Stomach smooth muscle (tissue), 2 donors: ENCODE data around the gene AP3D1.

Experiments used
- H3K27ac ChIP-seq: one replicate; pipeline ENCODE4 v1.7.0; 2013; ENCODE audit warnings: mild to moderate bottlenecking, low read length, inconsistent platforms
- H3K27me3 ChIP-seq, 2 donors: one replicate each; pipeline ENCODE4 v1.7.0; 2013; ENCODE audit warnings: low read length in 2 of 2; ENCODE audit not compliant: insufficient read depth in 2 of 2, control insufficient read depth in 1 of 2
- H3K36me3 ChIP-seq, 2 donors: one replicate each; pipeline ENCODE4 v1.7.0; 2013; ENCODE audit warnings: low read length in 2 of 2; ENCODE audit not compliant: control insufficient read depth in 2 of 2, insufficient read depth in 2 of 2
- H3K4me1 ChIP-seq: one replicate; pipeline ENCODE4 v1.7.0; 2013; ENCODE audit warnings: low read length; ENCODE audit not compliant: control insufficient read depth, insufficient read depth
- H3K4me3 ChIP-seq, 2 donors: one replicate each; pipeline ENCODE4 v1.7.0; 2013; ENCODE audit warnings: low read length in 2 of 2
- H3K9ac ChIP-seq, 2 donors: one replicate each; pipeline ENCODE4 v1.7.0; 2013; ENCODE audit warnings: low read length in 2 of 2, mild to moderate bottlenecking in 1 of 2
- H3K9me3 ChIP-seq, 2 donors: one replicate each; pipeline ENCODE4 v1.7.0; 2013; ENCODE audit warnings: low read length in 2 of 2; ENCODE audit not compliant: control insufficient read depth in 2 of 2
- donor health status: healthy.
- donor health status: Pancreatic carcinoma.

AP3D1 gene

GRCh38 chr19:2079865-2080301 is 71.5 kb downstream of the AP3D1 start:
- no peak overlapping the region for H3K9ac ChIP-seq
- H3K9me3 ChIP-seq, result no peaks in the 10 kb centered on the region
- no peak overlapping the region for H3K4me3 ChIP-seq
- H3K36me3 ChIP-seq, result peaks cover 25 to 41% of the 10 kb centered on the region in 2 donors
- H3K27me3 ChIP-seq, result no peaks in the 10 kb centered on the region
- H3K4me1 ChIP-seq, result peaks cover 21% of the 10 kb centered on the region
- H3K27ac ChIP-seq, result no peak overlapping the region

DNA sequence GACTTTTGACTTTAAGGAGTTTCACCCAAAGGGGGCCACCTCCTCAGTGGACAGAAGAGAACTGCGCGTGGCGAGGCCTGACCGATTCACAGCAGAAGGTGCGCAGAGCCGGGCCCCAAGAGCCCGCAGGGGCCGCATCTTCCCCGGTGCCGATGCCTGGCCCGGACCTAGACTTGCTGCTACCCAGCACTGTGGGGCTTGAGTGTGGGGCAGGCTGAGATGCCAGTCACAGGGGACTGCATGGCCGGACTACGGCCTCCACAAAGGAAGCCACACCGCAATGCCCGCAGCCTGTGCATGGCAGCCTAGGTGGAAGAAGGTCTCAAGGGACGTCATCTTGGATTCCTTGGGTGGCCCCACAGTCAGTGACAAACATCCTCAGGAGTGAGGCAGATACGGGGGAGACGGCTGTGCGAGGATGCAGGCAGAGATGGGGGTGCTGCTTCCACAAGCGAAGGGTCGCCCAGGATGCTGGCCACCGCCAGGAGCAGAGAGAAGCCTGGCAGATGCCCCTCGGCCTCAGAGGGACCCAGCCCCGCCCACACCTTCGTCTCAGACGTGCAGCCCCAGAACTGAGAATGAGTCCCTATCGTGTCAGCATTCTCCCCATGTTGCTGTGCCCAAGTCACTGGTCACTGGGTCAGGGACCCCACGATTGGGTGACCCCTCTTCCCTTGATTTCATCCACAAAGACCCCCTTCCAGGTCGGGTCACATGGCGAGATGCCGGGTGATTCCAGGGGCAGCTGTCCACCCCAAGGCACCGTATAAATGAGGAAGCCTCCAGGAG is 72.1 kb downstream of the AP3D1 start:
- Histone ChIP-seq H3K36me3 (peaks cover 25 to 41% of the 10 kb centered on the region in 2 donors), H3K4me1 (peaks cover 21% of the 10 kb centered on the region), H3K9me3 (no peaks in the 10 kb centered on the region)

GRCh38 chr19:2077833-2078619 is 73.3 kb downstream of the AP3D1 start:
- H3K27me3 ChIP-seq, result no peaks in the 10 kb centered on the region
- H3K9ac ChIP-seq, result no peak overlapping the region
- peaks cover 11% of the 10 kb centered on the region for H3K4me1 ChIP-seq
- no peak overlapping the region for H3K4me3 ChIP-seq
- peaks cover 29 to 43% of the 10 kb centered on the region in 2 donors for H3K36me3 ChIP-seq
- H3K9me3 ChIP-seq, result no peaks in the 10 kb centered on the region
- no peak overlapping the region for H3K27ac ChIP-seq

More for the DNA sequence above, 72.1 kb downstream of the AP3D1 start:
- no peaks in the 10 kb centered on the region for H3K27me3 ChIP-seq
- H3K9ac ChIP-seq, result no peak overlapping the region
- no peak overlapping the region for H3K4me3 ChIP-seq
- no peak overlapping the region for H3K27ac ChIP-seq

GRCh38 chr19:2077398-2077797 is 74.0 kb downstream of the AP3D1 start:
- Histone ChIP-seq H3K4me1 (peaks cover 10% of the 10 kb centered on the region), H3K27ac (no peak overlapping the region), H3K4me3 (no peak overlapping the region), H3K27me3 (no peaks in the 10 kb centered on the region), H3K9ac (no peak overlapping the region), H3K36me3 (peaks cover 34 to 48% of the 10 kb centered on the region in 2 donors), H3K9me3 (no peaks in the 10 kb centered on the region)

DNA sequence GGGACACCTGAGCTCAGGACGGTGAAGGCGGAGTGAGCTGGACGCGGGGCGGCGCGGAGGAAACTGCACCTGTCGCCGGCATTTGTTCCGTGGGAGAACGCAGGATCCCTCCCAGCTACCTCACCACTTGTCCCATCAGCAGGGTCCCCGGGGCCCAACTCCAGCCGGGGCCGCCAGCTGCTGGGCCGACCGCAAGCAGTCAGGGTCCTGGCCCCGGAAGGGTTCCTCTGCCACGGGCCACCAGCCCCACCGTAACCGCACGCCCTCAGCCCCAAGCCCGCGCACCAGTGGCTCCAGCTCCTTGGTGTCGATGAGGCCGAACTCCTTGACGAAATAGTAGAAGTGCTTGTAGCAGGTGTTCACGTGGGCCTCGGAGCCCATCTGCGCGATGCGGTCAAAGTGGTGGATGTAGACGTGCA is 74.8 kb downstream of the AP3D1 start:
- Histone ChIP-seq H3K4me1 (peaks cover 3% of the 10 kb centered on the region), H3K9me3 (no peaks in the 10 kb centered on the region), H3K27ac (no peak overlapping the region), H3K9ac (no peak overlapping the region), H3K36me3 (peaks cover 37 to 47% of the 10 kb centered on the region in 2 donors), H3K27me3 (no peaks in the 10 kb centered on the region), H3K4me3 (no peak overlapping the region)

DNA sequence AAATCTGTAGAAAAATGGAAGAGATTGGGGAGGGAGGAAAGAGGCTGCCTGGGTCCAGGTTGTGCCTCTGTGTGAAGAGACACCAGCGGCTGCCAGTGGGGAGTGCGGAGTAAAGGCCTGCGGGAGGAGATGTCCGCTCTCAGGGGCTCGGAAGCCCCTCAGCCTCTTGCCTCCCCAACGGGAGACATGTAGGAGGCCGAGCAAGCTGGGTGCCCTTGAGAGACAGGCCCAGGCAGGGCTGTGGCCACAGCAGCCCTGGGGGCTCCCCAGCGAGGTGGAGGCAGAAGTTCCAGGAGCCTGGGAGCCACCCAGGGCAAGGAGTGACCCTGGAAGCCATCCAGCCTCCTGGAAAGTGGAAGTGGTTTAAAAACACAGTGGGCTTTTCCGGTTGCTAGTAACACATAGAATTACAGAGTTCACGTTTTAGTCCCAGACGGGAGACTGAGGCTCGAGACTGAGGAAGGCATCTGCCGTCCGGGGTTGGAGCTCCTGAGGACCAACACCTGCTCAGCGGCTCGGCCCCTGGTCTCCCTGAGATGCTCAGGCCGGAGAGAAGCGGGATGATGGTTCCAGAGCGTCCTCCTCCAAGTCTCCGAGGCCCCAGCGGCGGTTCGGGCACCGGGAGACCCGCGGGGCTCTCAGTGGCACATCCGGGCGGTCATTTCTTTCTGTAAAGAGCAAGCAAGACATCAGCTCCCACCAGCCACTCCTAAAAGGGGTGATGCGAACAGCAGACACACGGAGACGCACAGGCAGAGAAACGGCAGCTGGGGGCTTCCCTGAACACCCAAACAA is 78.4 kb downstream of the AP3D1 start:
- Histone ChIP-seq H3K9me3 (no peaks in the 10 kb centered on the region), H3K27me3 (no peaks in the 10 kb centered on the region), H3K36me3 (peaks cover 34 to 41% of the 10 kb centered on the region in 2 donors), H3K4me1 (peaks cover 7% of the 10 kb centered on the region), H3K9ac (no peak overlapping the region), H3K27ac (no peak overlapping the region), H3K4me3 (no peak overlapping the region)

GRCh38 chr19:2070986-2071673 is 80.2 kb downstream of the AP3D1 start:
- no peak overlapping the region for H3K9ac ChIP-seq
- H3K36me3 ChIP-seq, result peaks cover 17 to 27% of the 10 kb centered on the region in 2 donors
- no peak overlapping the region for H3K27ac ChIP-seq
- H3K4me1 ChIP-seq, result peaks cover 7% of the 10 kb centered on the region
- H3K9me3 ChIP-seq, result no peaks in the 10 kb centered on the region
- no peaks in the 10 kb centered on the region for H3K27me3 ChIP-seq
- H3K4me3 ChIP-seq, result no peak overlapping the region

GRCh38 chr19:2070436-2070827 is 80.9 kb downstream of the AP3D1 start:
- H3K9me3 ChIP-seq, result no peaks in the 10 kb centered on the region
- H3K4me1 ChIP-seq, result peaks cover 7% of the 10 kb centered on the region
- H3K27me3 ChIP-seq, result no peaks in the 10 kb centered on the region
- no peak overlapping the region for H3K4me3 ChIP-seq
- H3K9ac ChIP-seq, result no peak overlapping the region
- H3K36me3 ChIP-seq, result peaks cover 17 to 23% of the 10 kb centered on the region in 2 donors
- H3K27ac ChIP-seq, result no peak overlapping the region

- Histone ChIP-seq H3K9me3 (no peaks in the 10 kb centered on the region), H3K4me1 (peaks cover 30% of the 10 kb centered on the region), H3K27ac (peak overlapping the region; percentile 1), H3K9ac (peak overlapping the region; percentile 19 to 29), H3K36me3 (no peaks in the 10 kb centered on the region), H3K27me3 (no peaks in the 10 kb centered on the region), H3K4me3 (peak overlapping the region in 1 of 2 donors; percentile 40)
Observed at GRCh38 chr19:2064788-2065524, 86.4 kb downstream of the AP3D1 start.
